ENCODE results near the gene CDC42EP4.

The CDC42EP4 gene

GRCh38 chr17:73311781-73312641, at the start of gene CDC42EP4:
Gene CDC42EP4, minus strand, starts transcription at chr17:73312001. Its CDS starts 25,501 bp downstream, at chr17:73286500.
- peak; percentile 95 for DNase-seq

- no peak for DNase-seq
Measured at GRCh38 chr17:73360961-73361761, 49.4 kb upstream of the CDC42EP4 start.

- no peak for DNase-seq
Measured at GRCh38 chr17:73359987-73360410, 48.2 kb upstream of the CDC42EP4 start.

- no peak for DNase-seq
Measured at GRCh38 chr17:73359352-73359751, 47.6 kb upstream of the CDC42EP4 start.

- DNase-seq = no peak
Measured at GRCh38 chr17:73358668-73359067, 46.9 kb upstream of the CDC42EP4 start.

GRCh38 chr17:73357981-73358380, 46.2 kb upstream of the CDC42EP4 start:
- no peak for DNase-seq

- no peak for DNase-seq
Measured at GRCh38 chr17:73357318-73357717, 45.5 kb upstream of the CDC42EP4 start.

GRCh38 chr17:73356561-73357170, 44.9 kb upstream of the CDC42EP4 start:
- DNase-seq = no peak

- DNase-seq = no peak
Measured at GRCh38 chr17:73354423-73355284, 42.9 kb upstream of the CDC42EP4 start.

GRCh38 chr17:73352261-73352660, 40.5 kb upstream of the CDC42EP4 start:
- no peak for DNase-seq

- no peak for DNase-seq
Measured at GRCh38 chr17:73351764-73352163, 40.0 kb upstream of the CDC42EP4 start.

- DNase-seq = no peak
Measured at GRCh38 chr17:73350864-73351263, 39.1 kb upstream of the CDC42EP4 start.

GRCh38 chr17:73349647-73350046, 37.8 kb upstream of the CDC42EP4 start:
- DNase-seq = no peak

- no peak for DNase-seq
Measured at GRCh38 chr17:73349138-73349537, 37.3 kb upstream of the CDC42EP4 start.

- no peak for DNase-seq
Measured at GRCh38 chr17:73348829-73349095, 37.0 kb upstream of the CDC42EP4 start.

GRCh38 chr17:73348018-73348828, 36.4 kb upstream of the CDC42EP4 start:
- no peak for DNase-seq

- DNase-seq = no peak
Measured at GRCh38 chr17:73347351-73347750, 35.5 kb upstream of the CDC42EP4 start.

- no peak for DNase-seq
Measured at GRCh38 chr17:73346501-73347162, 34.8 kb upstream of the CDC42EP4 start.

GRCh38 chr17:73343739-73344454, 32.1 kb upstream of the CDC42EP4 start:
- no peak for DNase-seq

GRCh38 chr17:73343168-73343634, 31.4 kb upstream of the CDC42EP4 start:
- DNase-seq = no peak

All from activated effector memory CD4-positive, alpha-beta T cell treated with anti-CD3 and anti-CD28 coated beads, Interleukin-2, amount 50 U/mL, for 16 hours (primary cell).